Prostate gland (tissue), 2 donors: Measurements from ENCODE around the gene ADPRS.

Experiments
- CTCF ChIP-seq, 4 experiments: fragments of 200-600 bp in 2 of 4; fragments of 450-650 bp in 2 of 4; sonication (generic) in 2 of 4; IDR thresholded peaks; 1 replicate in 3 of 4; 2 replicates in 1 of 4; pipeline ENCODE4 v1.5.1; 2016 to 2019; ENCODE audit warnings: antibody characterized with exemption in 4 of 4, mild to moderate bottlenecking in 2 of 4, moderate library complexity in 2 of 4
- POLR2AphosphoS5 ChIP-seq: sonication (generic); formaldehyde crosslinking; IDR thresholded peaks from one replicate; pipeline ENCODE4 v1.6.1; 2017; ENCODE audit warnings: antibody characterized with exemption

- TF ChIP-seq CTCF (IDR thresholded peaks at IDR 0.05) (no peak), POLR2AphosphoS5 (no peak)
These were observed 3.6 kb upstream of the ADPRS start for GRCh38 chr1:36085126-36085525.
